NCI-H2227 treated with DMSO at 0.1 percent for 48 hours (cell line): ENCODE measurements around the gene PAFAH1B2.
"Not testable (repeated sequence)": the region's sequence is repeated elsewhere in the genome, so short reads cannot be mapped to it uniquely, and the experiment has no call there.

Experiments used
- DNase-seq: peaks from one replicate; lab custom pipeline; 2025; lab: John Stamatoyannopoulos, UW

PAFAH1B2 gene

DNA sequence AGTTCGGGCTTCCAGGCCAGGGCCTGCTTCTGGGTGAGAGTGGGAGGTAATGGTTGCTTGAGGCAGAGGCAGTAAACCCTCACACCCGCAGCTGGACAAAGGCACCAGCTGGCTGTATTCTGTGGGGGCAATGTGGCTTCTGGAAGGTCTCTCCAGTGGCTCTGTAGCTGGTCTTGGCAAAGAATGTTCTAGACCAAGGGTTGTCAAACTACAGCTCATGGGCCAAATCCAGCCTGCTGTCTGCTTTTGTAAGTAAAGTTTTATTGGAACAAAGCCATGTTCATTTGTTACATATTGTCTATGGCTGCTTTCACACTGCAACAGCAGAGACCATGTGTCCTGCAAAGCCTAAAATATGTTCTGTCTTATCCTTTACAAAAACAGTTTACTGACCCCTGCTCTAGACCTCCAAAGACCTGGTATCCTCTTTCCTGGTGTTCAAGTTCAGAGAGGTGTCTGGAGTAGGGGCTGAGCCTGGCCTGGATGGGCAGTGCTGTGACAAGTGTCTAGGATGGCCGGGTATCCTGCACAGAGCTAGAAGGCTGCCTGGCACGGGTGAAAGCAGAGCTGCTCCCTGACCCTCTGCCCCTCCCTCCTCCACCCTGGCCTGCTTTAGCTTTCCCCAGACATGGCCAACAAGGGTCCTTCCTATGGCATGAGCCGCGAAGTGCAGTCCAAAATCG lies 58.4 kb downstream of the PAFAH1B2 start:
- DNase-seq: no peak

DNA sequence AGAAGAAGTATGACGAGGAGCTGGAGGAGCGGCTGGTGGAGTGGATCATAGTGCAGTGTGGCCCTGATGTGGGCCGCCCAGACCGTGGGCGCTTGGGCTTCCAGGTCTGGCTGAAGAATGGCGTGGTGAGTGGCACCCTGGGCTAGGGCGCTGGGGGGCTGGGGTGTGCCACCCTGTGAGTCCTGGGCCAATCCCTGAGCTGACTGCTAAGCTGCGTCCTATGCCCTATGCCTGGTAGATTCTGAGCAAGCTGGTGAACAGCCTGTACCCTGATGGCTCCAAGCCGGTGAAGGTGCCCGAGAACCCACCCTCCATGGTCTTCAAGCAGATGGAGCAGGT lies 59.0 kb downstream of the PAFAH1B2 start:
- no peak for DNase-seq

DNA sequence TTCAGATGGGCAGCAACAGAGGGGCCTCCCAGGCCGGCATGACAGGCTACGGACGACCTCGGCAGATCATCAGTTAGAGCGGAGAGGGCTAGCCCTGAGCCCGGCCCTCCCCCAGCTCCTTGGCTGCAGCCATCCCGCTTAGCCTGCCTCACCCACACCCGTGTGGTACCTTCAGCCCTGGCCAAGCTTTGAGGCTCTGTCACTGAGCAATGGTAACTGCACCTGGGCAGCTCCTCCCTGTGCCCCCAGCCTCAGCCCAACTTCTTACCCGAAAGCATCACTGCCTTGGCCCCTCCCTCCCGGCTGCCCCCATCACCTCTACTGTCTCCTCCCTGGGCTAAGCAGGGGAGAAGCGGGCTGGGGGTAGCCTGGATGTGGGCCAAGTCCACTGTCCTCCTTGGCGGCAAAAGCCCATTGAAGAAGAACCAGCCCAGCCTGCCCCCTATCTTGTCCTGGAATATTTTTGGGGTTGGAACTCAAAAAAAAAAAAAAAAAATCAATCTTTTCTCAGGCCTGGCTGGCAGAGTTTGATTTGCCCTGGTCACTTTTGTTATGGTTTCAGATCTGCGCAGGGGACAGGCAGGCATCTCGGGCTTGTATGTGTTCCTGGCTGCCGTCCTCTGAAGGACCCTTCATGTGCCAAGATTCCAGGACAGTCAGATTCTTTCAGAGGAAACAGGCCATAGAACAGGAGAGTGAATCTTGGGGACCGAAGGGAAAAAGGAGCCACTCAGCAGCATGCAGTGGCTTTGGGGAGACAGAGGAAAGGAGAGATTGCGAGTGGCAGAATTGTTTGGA lies 60.4 kb downstream of the PAFAH1B2 start:
- DNase-seq: no peak

DNA sequence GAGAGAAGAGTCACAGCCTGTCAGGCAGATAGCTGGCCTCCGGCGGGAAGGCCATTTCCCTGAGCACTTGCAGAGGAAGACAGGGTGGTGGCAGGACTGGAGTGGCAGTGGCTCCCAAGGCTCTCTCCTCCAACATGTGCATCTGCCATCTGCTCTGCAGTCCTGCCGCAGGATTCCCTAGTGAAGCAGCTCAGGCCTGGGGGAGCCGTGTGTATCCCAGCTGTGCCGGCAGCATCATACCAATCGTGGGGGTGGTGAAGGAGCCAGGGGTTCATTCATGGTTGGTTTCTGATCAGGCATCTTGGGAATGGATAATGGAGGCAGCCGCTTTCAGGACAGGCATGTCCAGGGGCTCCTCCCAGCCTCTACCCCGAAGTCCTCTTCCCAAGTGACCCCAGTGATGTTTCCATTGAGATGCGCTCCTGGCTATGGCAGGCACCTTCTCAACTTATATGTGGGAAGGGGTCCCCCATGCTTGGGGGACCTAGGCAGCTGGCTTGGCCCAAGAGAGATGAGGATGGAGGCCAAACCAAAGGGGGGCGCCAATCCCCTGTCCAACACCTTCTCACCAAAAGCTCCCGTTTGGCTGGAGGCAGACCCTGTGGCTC lies 61.2 kb downstream of the PAFAH1B2 start:
- no peak for DNase-seq

DNA sequence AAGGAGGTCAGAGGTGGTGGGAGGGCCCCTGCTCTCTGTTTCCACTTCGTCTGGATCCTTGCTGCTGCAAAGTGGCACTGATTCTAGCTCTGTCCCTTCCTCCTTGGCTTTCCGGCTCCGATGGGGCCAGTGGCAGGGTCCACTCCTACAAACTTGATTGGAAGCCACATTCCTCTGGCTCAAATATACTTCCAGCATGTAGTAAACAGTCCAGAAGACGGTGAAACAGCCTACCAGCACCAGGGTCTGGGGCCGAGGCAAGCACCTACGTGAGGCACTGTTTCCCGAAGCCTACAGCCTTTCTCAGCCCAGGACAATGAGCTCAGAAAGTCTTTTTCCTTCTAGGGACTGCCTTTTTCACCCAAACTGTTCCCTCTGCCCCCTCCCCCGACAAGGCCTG lies 62.0 kb downstream of the PAFAH1B2 start:
- DNase-seq: not testable (repeated sequence)

DNA sequence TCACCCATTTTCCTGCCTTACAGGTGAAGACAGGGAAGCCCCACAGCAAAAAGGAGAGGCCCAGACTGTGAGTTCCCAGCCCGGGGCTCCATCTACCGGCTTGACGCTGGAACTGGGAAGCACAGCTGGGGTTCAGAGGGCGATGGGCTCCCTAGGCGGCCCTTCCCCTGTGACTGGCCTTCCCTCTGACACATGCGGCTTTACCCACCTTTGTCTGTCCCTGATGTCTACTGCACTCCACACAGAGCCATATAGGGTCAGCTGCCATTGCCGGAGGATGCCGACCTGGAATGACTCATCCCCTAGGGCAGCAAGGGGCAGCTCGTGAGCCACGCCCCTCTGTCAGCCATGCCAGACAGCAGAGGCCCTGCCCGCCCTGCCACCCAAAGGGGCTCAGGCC lies 62.8 kb downstream of the PAFAH1B2 start:
- not testable (repeated sequence) for DNase-seq

DNA sequence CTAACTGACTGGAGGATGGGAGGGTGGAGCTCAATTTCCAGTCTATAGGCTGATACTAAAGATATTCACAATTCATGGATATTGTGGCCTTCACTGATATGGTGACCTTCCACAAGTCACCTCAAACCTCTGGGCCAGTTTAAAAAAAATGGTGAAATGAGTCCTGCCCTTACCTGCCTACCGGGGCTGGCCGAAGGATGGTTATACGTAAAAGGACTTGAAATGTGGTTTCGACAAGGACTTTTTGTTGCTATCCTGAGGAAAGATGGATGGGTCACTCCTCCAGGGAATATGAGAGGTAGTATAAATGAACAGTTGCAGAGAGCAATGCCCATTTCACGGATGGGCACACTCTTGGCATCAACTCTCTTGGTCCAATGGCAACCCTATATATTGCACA lies 63.4 kb downstream of the PAFAH1B2 start:
- not testable (repeated sequence) for DNase-seq

DNA sequence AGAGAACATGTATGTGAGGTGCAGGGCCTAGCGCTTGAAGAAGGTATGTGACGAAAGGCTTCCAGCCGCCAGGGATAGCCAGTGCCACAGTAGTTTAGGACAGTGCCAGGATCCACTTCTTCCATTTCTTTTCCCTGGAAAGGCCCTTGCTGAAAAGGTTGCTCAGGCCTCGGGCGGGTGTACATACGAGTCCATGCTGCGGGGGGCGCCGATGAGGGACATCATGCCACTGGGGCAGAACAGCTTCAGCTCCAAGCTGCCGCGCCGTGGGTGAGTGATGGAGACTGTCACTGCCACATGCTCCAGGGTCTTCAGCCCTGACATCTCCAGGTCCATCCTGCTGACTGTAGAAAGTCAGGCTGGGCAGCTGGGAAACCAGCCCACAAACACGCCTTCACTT lies 64.6 kb downstream of the PAFAH1B2 start:
- DNase-seq: not testable (repeated sequence)

DNA sequence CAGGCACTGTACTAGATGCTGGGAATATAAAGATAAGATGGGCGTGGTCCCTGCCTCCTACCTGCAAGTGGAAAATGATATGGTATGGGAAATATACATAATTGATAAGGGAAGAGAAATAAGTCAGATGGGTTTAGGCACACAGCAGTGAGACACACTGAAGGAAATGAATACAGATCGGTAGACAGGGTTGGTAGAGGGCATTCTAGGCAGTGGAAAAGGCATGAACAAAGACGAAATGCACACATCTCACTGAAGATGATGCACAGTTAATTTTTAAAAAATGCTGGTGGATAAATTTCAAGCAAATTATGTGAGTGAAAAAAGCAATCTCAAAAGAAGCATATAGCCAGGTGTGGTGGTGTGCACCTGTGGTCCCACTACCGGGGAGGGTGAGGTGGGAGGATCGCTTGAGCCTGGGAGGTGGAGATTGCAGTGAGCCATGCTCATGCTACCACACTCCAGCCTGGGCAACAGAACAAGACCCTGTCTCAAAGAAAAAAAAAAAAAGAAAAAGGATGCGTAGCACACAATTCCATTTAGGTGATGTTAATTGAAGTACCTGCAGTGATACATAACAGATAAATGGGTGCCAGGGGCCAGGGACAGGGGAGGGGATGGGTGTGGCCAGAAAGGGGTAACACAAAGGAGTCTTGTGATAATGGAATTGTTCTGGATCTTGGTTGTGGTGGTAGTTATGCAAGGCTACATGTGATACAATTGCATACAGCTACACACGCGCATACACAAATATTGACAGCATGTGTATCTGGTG lies 65.5 kb downstream of the PAFAH1B2 start:
- DNase-seq: not testable (repeated sequence)

DNA sequence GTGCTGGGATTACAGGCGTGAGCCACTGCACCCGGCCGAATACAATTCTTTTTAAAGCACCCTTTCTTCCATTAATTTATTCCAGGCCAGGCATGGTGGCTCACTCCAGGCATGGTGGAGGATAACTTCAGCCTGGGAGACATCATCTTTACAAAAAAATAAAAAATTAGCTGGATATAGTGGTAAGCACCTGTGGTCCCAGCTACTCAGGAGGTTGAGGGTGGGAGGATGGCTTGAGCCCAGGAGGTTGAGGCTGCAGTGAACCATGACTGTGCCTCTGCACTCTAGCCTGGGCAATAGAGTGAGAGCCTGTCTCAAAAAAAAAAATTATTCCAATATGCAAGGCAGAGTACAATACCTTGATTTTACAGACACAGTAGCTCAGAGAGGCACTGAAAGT lies 66.5 kb downstream of the PAFAH1B2 start:
- DNase-seq: no peak

DNA sequence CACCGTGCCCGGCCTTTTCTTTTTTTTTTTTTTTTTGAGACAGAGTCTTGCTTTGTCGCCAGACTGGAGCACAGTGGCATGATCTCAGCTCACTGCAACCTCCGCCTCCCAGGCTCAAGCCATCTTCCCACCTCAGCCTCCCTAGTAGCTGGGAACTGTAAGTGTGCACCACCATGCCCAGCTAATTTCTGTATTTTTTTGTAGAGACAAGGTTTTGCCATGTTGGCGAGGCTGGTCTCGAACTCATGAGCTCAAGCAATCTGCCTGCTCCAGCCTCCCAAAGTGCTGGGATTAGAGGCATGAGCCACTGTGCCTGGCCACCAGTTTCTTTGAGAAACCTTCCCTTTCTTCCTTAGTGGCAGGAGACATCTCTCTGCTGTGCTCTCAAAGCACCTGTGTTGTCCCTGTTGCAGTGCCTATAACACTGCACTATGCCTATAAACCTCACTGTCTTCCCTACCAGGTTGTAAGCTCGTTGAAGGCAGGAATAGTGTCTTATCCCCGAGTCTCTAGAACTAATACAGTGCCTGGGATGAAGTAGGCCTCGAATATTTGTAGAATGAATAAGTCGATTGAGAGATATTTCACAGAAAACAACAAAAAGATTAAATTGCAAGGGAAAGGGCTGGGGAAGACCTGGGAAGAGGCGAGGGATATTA lies 68.7 kb downstream of the PAFAH1B2 start:
- DNase-seq: no peak

DNA sequence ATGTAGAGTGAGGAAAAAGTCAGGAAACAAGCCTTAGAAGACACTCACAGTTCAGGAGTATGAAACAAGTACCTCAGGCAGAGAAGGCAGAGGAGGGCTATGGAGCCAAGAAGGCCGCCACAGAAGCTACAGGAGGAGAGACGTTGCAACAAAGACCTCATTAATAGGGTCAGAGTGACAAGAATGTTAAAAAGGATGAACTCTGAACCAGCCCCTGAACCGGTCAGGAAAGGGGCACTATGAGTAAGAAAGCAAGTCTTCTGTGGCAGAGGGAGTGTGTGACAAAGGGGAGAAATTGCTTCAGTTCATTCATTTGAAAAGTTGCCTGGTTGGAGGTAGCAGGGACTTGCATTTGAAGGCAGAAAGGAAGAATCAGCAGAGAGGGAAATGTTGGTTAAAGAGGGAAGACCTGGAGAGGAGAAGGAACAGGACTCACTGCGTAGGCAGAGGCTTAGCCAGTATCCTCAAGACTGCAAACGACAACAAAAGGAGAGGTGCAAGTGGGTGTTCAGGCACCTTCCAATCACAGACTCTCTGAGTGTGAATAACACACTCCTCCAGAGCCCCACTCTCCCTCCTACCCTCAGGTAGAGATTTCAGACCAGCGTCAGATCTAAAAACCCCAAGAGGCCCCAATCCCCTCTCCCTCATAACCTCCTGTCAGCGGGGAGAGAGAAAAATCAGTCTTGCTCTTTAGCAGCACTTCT lies 70.5 kb downstream of the PAFAH1B2 start:
- no peak for DNase-seq

DNA sequence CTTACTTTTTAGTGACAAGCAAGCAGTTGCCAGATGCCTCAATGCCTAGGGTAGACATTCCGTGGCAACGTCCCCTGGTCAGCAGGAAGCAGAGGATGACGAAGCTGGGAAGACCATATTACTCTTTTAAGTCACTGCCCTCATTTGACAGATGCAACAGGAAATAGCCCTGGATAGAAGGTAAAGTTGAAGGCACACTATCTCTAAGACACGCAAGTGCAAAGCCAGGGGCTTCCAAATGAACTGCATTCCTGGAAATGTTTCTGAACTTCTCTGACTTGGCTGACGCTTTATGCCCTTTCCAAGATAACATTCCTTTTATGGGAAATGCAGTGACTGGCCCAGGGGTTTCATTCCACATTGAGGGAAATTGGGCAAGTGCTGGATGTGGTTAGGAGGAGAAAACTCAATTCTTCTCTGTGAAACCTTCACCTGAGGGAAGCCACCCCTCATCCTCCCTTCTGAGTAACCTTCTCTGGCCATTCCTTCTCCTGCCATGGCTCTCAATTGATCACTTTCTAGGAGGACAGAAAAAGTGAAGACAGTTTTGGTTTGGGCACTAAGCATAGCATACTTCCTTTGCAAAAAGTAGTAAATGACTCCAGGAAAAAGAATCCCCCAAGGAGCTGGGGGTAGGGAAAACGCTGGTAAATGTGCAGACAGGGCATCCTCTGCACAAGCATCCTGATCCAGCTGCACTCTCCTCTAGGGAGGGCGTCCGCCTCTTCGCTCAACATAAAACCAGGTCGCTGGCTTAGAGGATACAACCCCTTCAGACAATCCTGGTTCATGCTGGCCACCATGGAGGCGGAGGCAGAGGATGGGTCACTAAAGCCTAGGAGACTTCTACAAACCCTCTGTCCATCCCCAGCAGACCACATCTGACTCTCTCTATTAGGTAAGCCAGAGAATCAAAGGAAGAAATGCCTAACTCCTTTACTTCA lies 73.3 kb downstream of the PAFAH1B2 start:
- no peak for DNase-seq

DNA sequence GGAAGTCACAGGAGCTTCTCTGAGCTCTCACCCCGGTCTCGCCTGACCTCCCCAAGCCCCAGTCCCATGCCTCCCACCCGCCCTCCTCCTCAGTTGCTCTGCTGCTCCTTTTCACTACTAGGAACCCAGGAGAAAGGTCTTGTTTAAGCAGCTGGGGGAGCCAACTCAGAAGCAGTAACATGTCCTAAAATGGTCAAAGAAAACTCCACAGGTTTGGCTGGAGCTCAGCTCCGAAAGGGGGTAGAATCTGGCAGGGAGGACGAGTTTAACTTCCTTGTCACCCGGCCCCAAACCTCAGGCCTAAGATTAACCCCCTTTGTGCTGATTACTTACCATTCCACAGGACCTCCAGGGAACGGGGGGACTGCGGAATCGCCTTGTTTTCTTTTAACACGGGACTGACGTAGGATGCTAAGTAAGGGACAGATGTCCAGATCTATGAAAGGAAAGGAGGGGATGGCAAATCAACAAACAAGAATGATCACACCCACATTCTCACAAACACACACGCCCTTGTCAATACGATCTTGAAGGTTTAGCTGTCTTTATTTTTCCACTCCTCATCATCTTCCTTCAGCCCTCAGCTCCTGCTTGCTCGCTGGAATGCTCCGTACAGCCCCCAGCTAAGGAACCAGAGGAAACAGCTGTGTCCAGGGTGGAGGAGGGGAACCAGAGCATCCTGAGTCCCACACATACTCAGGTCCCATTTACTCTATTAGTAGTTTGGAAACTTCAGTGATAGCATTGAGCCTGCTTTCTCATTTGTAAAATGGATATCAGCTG lies 74.2 kb downstream of the PAFAH1B2 start:
- DNase-seq: no peak

DNA sequence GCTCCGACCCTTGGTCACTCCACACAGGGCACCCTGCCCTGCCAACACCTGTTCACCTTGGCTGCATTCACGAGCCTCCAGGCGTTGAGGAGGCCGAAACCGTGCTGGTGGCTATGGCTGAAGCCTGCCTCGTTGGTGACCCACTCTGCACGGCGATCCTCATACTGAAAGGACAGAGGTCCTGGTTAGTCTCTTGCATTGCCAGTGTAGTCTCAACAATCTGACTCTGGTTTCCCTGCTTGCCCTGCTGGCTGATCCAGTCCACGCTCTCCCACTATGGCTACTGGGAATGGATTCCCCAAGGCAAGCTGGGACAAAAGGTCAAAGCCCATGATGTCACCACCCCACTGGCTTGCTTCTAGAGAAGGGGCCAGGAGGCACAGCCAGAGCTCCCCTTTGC lies 74.9 kb downstream of the PAFAH1B2 start:
- DNase-seq: no peak

DNA sequence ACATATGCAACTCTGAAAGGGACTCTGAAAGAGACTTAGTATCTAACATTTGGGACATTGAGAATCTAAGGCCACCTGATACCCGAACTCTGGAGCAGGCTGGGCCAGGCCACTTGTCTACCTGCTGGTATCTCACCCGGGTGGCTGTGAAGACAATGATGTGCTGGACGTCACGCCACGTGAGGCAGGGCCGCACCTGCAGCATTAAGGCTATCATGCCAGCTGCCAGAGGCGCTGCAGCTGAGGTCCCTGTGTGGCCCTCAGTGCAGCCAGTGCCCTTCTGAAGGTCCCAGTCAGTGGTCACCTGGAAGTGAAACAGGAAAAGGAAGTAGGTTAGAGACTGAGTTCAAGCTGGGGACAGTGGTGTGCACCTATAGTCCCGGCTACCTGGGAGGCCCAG lies 75.4 kb downstream of the PAFAH1B2 start:
- no peak for DNase-seq

DNA sequence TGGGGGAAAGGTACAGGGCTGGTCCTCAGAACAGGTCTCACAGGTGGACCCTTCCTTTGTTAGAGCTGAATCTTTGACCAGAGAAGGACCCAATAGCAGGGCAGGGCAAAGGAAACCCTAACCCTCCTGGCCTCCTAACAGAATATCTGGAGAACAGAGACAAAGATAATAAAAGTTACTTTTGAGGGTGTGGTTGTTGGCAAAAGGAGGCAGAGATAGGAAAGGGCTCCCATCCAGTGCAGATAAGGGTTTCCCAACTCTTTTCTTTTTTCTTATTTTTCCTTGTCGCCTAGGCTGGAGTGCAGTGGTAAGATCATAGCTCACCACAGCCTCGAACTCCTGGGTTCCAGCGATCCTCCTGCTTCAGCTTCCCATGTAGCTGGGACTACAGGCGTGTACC lies 75.9 kb downstream of the PAFAH1B2 start:
- no peak for DNase-seq

DNA sequence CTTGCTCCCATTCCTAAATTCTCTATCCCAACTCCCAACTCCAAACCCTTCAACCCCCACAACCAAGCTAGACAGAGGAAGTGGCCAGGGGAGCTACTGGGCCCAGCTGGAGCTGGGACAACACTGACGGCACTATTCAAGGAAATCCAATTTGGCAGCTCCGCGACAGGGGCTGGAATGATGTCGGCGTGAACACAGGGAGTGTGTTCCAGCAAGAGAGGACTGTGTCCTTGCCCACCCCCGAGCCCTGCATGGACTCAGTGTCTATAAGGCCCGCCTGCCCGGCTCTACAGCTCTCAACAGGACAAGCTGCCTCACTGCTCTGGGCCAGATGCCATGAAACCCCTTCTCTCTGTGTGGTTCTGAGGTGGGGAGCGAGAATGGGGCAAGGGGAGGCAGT lies 76.5 kb downstream of the PAFAH1B2 start:
- no peak for DNase-seq

DNA sequence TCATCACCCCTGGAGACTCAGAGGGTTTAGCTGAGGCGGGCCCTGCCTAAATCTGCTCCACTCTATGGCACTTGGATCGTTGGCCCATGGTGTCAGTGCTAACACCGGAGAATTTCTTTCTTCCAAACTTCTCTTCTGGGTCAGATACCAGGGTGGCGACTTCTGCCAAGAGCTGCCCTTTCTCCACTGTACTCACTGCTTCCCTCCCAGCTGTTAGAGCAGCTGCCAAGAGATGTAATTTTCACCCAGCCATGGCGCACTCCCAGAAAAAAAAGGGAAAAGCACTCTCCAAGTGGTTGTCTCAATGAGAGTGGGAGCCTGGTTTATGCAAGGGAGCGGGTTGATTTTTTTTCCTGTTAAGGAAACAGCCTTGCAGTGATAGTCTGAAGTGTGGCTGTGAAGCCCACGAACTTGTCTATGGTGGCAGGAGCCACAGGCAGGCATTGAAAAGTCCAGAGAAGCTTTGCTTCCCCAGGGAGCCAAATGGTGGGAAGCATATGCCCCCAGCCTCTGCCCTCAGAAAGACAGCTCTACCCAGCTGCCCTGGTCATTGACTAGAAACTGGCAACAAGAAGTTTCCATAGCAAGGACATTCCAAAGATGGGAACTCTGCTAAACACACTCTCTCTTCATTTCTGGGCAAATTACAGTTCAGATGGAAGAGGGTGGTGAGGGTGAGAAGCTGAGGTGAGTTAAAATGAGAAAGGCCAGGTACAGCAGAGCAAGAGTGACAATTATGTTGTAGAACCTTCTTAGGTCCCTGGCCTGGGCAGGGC lies 77.1 kb downstream of the PAFAH1B2 start:
- DNase-seq: peak; percentile 4
